Endothelial cell (in vitro differentiated cells): ENCODE results near the gene EVC. TPM values are rescaled to one million over a fixed set of nuclear protein-coding genes. Genes with fewer than 3 reads are reported as not detected.
"Not testable (repeated sequence)": the region's sequence is repeated elsewhere in the genome, so short reads cannot be mapped to it uniquely, and the experiment has no call there.

ENCODE experiments used
- DNase-seq: peaks from one replicate; pipeline ENCODE4 v3.0.0; 2021; ENCODE audit warnings: low spot score
- H3K27ac Mint-ChIP-seq: one replicate; pipeline ENCODE4 v1.8.0; 2021; ENCODE audit warnings: mixed read lengths, inconsistent platforms; ENCODE audit not compliant: unreplicated experiment
- H3K27me3 Mint-ChIP-seq: one replicate; pipeline ENCODE4 v1.8.0; 2021; ENCODE audit warnings: mild to moderate bottlenecking, moderate library complexity, mixed read lengths, inconsistent platforms; ENCODE audit not compliant: unreplicated experiment
- H3K36me3 Mint-ChIP-seq: one replicate; pipeline ENCODE4 v1.8.0; 2021; ENCODE audit warnings: mild to moderate bottlenecking, low read depth, mixed read lengths, inconsistent platforms; ENCODE audit not compliant: unreplicated experiment
- H3K4me1 Mint-ChIP-seq: one replicate; pipeline ENCODE4 v1.8.0; 2021; ENCODE audit warnings: mild to moderate bottlenecking, mixed read lengths, inconsistent platforms; ENCODE audit not compliant: unreplicated experiment
- H3K4me3 Mint-ChIP-seq: one replicate; pipeline ENCODE4 v1.8.0; 2021; ENCODE audit warnings: mild to moderate bottlenecking, mixed read lengths, inconsistent platforms; ENCODE audit not compliant: unreplicated experiment
- H3K9me3 Mint-ChIP-seq: one replicate; pipeline ENCODE4 v1.8.0; 2021; ENCODE audit warnings: mixed read lengths, inconsistent platforms; ENCODE audit not compliant: unreplicated experiment
- total RNA-seq: library from RNA; stranded (reverse); fragmentation: NEBNext Ultra II Directional; extraction: Animal tissue kit (Norgen Biotek cat#: 25700); gene quantifications from one replicate; pipeline ENCODE4 v1.2.1, GENCODE V29; 2021; ENCODE audit not compliant: unreplicated experiment
- TF ChIP-seq, protein P1 (sequence below): fragments of 200-600 bp; sonication (generic); IDR thresholded peaks from one replicate; pipeline ENCODE4 v1.5.0; 2021; ENCODE audit warnings: antibody characterized with exemption; ENCODE audit not compliant: unreplicated experiment

Gene EVC
- total RNA-seq, 1 donor from 2014 or later: 14.9 TPM

- no peak overlapping the region for H3K27ac Mint-ChIP-seq
- DNase-seq: no peak
- no peak overlapping the region for H3K4me3 Mint-ChIP-seq
- H3K27me3 Mint-ChIP-seq: peaks cover 8% of the 10 kb centered on the region
- H3K4me1 Mint-ChIP-seq: no peaks in the 10 kb centered on the region
- H3K9me3 Mint-ChIP-seq: no peaks in the 10 kb centered on the region
- peaks cover 21% of the 10 kb centered on the region for H3K36me3 Mint-ChIP-seq
- TF ChIP-seq, protein P1, sequence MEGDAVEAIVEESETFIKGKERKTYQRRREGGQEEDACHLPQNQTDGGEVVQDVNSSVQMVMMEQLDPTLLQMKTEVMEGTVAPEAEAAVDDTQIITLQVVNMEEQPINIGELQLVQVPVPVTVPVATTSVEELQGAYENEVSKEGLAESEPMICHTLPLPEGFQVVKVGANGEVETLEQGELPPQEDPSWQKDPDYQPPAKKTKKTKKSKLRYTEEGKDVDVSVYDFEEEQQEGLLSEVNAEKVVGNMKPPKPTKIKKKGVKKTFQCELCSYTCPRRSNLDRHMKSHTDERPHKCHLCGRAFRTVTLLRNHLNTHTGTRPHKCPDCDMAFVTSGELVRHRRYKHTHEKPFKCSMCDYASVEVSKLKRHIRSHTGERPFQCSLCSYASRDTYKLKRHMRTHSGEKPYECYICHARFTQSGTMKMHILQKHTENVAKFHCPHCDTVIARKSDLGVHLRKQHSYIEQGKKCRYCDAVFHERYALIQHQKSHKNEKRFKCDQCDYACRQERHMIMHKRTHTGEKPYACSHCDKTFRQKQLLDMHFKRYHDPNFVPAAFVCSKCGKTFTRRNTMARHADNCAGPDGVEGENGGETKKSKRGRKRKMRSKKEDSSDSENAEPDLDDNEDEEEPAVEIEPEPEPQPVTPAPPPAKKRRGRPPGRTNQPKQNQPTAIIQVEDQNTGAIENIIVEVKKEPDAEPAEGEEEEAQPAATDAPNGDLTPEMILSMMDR: no peak
These were observed 117.0 kb downstream of the EVC start for GRCh38 chr4:5828005-5828391.

DNA sequence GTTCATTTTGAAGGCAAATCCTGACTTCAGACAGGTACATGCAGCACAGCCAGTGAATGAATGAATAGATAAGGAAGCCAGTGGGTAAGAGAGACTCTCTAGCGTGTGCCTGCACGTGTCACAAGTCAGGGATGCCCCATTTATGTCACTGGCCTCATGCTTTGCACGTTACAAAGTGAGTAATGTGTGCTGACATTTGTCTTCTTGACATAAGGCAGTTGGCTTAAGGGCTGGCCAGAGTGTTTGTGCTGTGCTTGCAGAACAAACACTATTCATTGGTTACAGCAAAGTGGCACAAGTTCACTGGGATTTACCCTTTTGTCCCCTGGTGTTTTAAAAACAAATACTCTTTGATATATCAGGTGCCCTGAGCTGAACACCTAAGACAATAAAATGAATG, 125.9 kb downstream of the EVC start:
- peaks cover 38% of the 10 kb centered on the region for H3K36me3 Mint-ChIP-seq
- H3K9me3 Mint-ChIP-seq: no peaks in the 10 kb centered on the region
- TF ChIP-seq, protein P1: no peak
- H3K4me1 Mint-ChIP-seq: no peaks in the 10 kb centered on the region
- DNase-seq: no peak
- no peaks in the 10 kb centered on the region for H3K27me3 Mint-ChIP-seq
- no peak overlapping the region for H3K4me3 Mint-ChIP-seq
- no peak overlapping the region for H3K27ac Mint-ChIP-seq

- H3K4me3 Mint-ChIP-seq, H3K4me1 Mint-ChIP-seq, H3K27me3 Mint-ChIP-seq, DNase-seq, H3K9me3 Mint-ChIP-seq, H3K27ac Mint-ChIP-seq: not testable (repeated sequence)
- peaks cover 40% of the 10 kb centered on the region for H3K36me3 Mint-ChIP-seq
These were observed 126.5 kb downstream of the EVC start for GRCh38 chr4:5837483-5837882.

GRCh38 chr4:5839332-5839731, 128.3 kb downstream of the EVC start:
- TF ChIP-seq, protein P1: no peak
- DNase-seq: no peak
- no peak overlapping the region for H3K27ac Mint-ChIP-seq
- peaks cover 30% of the 10 kb centered on the region for H3K36me3 Mint-ChIP-seq
- no peak overlapping the region for H3K4me3 Mint-ChIP-seq
- H3K4me1 Mint-ChIP-seq: peaks cover 8% of the 10 kb centered on the region
- no peaks in the 10 kb centered on the region for H3K27me3 Mint-ChIP-seq
- H3K9me3 Mint-ChIP-seq: no peaks in the 10 kb centered on the region

DNA sequence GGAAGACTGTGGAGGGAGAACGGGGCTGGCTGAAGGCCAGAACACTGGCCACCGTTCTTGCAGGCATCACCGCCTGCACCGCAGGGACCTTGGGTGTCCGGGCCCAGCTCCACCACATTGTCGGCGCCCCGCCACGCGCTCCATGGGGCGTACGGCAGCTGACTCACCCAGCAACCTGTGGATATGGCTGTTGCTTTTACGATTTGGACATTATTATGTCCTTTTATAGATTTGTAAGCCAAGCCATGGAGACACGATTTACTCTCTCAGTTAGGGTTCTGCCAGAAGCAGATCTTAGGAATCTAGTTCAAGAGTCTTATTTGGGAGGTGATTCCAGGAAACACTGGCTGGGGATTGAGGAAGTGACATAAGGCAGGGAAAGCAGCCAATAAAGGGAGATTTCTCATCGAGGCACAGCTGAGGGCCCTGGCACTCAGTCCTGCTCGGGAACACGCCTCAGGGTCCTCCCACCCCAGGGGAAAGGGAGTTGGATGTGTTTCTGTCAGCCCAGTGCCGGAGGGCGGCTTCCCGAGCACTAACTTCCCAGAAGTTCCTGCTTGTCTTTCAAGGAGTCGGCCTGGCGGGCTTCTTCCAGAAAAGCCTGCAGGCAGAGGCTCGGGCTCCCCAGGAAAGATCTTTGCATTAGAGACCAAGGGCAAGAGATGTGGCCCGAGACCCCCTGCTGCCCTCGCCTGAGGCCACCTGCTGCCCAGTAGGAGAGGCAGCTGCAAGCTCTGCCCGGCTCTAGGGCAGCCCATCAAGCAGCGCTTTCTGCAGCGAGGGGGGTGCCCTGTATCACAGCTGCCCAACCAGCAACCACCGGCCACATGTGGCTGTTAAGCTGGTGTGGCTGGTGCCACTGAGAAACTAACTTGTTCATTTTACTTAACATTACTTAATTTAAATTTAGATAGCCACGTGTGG, 129.0 kb downstream of the EVC start:
- TF ChIP-seq, protein P1: no peak
- H3K36me3 Mint-ChIP-seq: peaks cover 29% of the 10 kb centered on the region
- no peaks in the 10 kb centered on the region for H3K9me3 Mint-ChIP-seq
- no peak for DNase-seq
- H3K27me3 Mint-ChIP-seq: no peaks in the 10 kb centered on the region
- no peak overlapping the region for H3K4me3 Mint-ChIP-seq
- H3K4me1 Mint-ChIP-seq: peaks cover 10% of the 10 kb centered on the region
- no peak overlapping the region for H3K27ac Mint-ChIP-seq
